MM.1S (cell line): ENCODE results near the gene FGF19.

ENCODE experiments used
- DNase-seq: peaks from one replicate; pipeline ENCODE4 v3.0.0-alpha.2; 2015
- H2AFZ ChIP-seq: fragments of 300-600 bp; sonication (generic); 2 replicates; pipeline ENCODE4 v1.6.0; 2016; ENCODE audit warnings: antibody characterized with exemption, low read length
- H3F3A ChIP-seq: fragments of 300-600 bp; sonication (generic); 2 replicates; pipeline ENCODE4 v1.6.1; 2016; ENCODE audit warnings: mild to moderate bottlenecking, antibody characterized with exemption, low read length, moderate library complexity, mixed read lengths; ENCODE audit not compliant: insufficient read depth
- H3K27ac ChIP-seq: fragments of 300-600 bp; sonication (generic); 2 replicates; pipeline ENCODE4 v1.5.1; 2016; ENCODE audit warnings: mild to moderate bottlenecking, low read length
- H3K27me3 ChIP-seq: fragments of 300-600 bp; sonication (generic); replicated peaks from 2 replicates; pipeline ENCODE4 v1.6.0; 2016; ENCODE audit warnings: low read length; ENCODE audit not compliant: insufficient read depth
- H3K36me3 ChIP-seq: fragments of 300-600 bp; sonication (generic); replicated peaks from 2 replicates; pipeline ENCODE4 v1.6.1; 2016; ENCODE audit warnings: mild to moderate bottlenecking, low read length, mixed read lengths; ENCODE audit not compliant: insufficient read depth
- H3K4me1 ChIP-seq: fragments of 300-600 bp; sonication (generic); 2 replicates; pipeline ENCODE4 v1.6.1; 2016; ENCODE audit warnings: low read length, mixed read lengths
- H3K4me2 ChIP-seq: fragments of 300-600 bp; sonication (generic); 2 replicates; pipeline ENCODE4 v1.6.0; 2016; ENCODE audit warnings: low read depth, low read length
- H3K4me3 ChIP-seq: fragments of 300-600 bp; sonication (generic); 2 replicates; pipeline ENCODE4 v1.5.1; 2016; ENCODE audit warnings: low read length, mixed read lengths
- H3K79me2 ChIP-seq: fragments of 300-600 bp; sonication (generic); 2 replicates; pipeline ENCODE4 v1.6.1; 2016; ENCODE audit warnings: mixed run types, low read length, mixed read lengths
- H3K9ac ChIP-seq: fragments of 300-600 bp; sonication (generic); 2 replicates; pipeline ENCODE4 v1.6.1; 2016; ENCODE audit warnings: low read length, mixed read lengths
- H3K9me2 ChIP-seq: fragments of 300-600 bp; sonication (generic); replicated peaks from 2 replicates; pipeline ENCODE4 v1.6.1; 2016; ENCODE audit warnings: mild to moderate bottlenecking, low read length, mixed read lengths; ENCODE audit not compliant: insufficient read depth
- H3K9me3 ChIP-seq: fragments of 300-600 bp; sonication (generic); replicated peaks from 2 replicates; pipeline ENCODE4 v1.6.1; 2016; ENCODE audit warnings: mild to moderate bottlenecking, low read length, mixed read lengths; ENCODE audit not compliant: insufficient read depth
- H4K20me1 ChIP-seq: fragments of 300-600 bp; sonication (generic); 2 replicates; pipeline ENCODE4 v1.6.1; 2016; ENCODE audit warnings: mild to moderate bottlenecking, low read length, moderate library complexity, mixed read lengths; ENCODE audit not compliant: insufficient read depth
- EZH2 ChIP-seq: fragments of 300-600 bp; sonication (generic); optimal IDR thresholded peaks from 2 replicates; pipeline ENCODE3; 2017; ENCODE audit warnings: low read depth, mild to moderate bottlenecking, antibody characterized with exemption, low read length, mixed read lengths
- EZH2phosphoT487 ChIP-seq: fragments of 300-600 bp; sonication (generic); IDR thresholded peaks from 2 replicates; pipeline ENCODE4 v1.6.1; 2018; ENCODE audit warnings: antibody characterized with exemption, low read length
- TF ChIP-seq, protein P1 (sequence below): fragments of 300-600 bp; sonication (generic); IDR thresholded peaks from 2 replicates; pipeline ENCODE4 v1.5.1; 2016; ENCODE audit warnings: antibody characterized with exemption, low read length, mixed read lengths

Gene FGF19

DNA sequence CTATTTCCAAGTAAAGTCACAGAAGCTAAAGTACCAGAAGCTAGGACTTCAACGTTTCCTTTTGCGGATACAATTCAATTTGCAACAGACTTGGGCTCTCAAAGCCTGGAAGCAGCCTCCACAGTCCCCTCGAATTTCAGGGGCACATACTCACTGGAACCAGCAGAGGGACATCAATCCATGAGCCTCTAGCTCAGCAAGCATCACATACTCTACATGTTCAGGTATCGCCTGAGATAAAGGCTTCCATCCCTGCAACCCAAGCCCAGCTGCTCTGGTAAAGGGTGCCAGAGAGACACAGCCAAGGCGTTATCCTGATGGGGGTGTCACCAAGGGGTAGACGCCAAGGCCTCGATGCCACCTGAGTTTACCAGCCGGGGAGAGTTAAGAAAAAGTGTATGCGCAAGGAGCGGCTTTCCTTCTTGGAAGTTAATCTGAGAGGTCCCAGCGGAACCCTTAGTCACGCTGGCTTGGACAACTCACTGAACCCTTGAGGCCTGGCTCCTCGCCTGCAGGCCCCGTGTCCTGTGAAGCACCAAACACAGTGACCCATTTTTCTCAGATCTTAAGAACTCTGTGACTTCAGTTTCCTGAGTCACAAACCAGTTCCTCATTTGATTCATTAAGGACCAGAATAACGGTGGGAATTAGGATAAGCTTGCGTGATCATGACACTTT lies 41.7 kb downstream of the FGF19 start:
- DNase-seq, result no peak
- H4K20me1 ChIP-seq, result no peaks in the 10 kb centered on the region

DNA sequence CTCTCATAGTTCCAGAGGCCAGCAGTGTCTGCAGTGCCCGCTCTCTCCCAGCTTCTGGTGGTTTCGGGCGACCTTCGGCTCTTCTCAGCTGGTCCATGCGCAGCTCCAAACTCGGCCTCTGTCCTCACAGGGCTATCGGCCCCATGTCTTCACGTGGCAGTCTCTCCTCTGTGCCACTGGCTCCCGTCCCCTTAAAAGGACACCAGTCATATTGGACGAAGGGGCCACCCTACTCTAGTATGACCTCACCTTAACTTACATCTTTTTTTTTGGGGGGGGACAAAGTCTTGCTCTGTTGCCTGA lies 42.5 kb downstream of the FGF19 start:
- Histone ChIP-seq H3K9me2 (no peaks in the 10 kb centered on the region), H4K20me1 (no peaks in the 10 kb centered on the region), H3K27ac (no peak overlapping the region), H3K79me2 (no peaks in the 10 kb centered on the region), H3K4me1 (no peaks in the 10 kb centered on the region), H3K9me3 (no peaks in the 10 kb centered on the region), H3K36me3 (no peaks in the 10 kb centered on the region), H3K4me3 (no peak overlapping the region), H3F3A (no peaks in the 10 kb centered on the region), H3K27me3 (peaks cover 7% of the 10 kb centered on the region), H3K4me2 (no peak overlapping the region), H3K9ac (no peak overlapping the region), H2AFZ (no peak overlapping the region)
- no peak for DNase-seq
- no peak for TF ChIP-seq EZH2phosphoT487
- TF ChIP-seq EZH2, result no peak
- TF ChIP-seq, protein P1, sequence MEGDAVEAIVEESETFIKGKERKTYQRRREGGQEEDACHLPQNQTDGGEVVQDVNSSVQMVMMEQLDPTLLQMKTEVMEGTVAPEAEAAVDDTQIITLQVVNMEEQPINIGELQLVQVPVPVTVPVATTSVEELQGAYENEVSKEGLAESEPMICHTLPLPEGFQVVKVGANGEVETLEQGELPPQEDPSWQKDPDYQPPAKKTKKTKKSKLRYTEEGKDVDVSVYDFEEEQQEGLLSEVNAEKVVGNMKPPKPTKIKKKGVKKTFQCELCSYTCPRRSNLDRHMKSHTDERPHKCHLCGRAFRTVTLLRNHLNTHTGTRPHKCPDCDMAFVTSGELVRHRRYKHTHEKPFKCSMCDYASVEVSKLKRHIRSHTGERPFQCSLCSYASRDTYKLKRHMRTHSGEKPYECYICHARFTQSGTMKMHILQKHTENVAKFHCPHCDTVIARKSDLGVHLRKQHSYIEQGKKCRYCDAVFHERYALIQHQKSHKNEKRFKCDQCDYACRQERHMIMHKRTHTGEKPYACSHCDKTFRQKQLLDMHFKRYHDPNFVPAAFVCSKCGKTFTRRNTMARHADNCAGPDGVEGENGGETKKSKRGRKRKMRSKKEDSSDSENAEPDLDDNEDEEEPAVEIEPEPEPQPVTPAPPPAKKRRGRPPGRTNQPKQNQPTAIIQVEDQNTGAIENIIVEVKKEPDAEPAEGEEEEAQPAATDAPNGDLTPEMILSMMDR, result no peak

More for the DNA sequence above, 41.7 kb downstream of the FGF19 start:
- no peak overlapping the region for H3K27ac ChIP-seq
- H3K79me2 ChIP-seq, result no peaks in the 10 kb centered on the region
- no peaks in the 10 kb centered on the region for H3K9me2 ChIP-seq
- no peak overlapping the region for H3K4me2 ChIP-seq
- H3K9me3 ChIP-seq, result no peaks in the 10 kb centered on the region
- H3K27me3 ChIP-seq, result peaks cover 7% of the 10 kb centered on the region
- no peak overlapping the region for H3K9ac ChIP-seq
- no peak overlapping the region for H2AFZ ChIP-seq
- no peaks in the 10 kb centered on the region for H3K4me1 ChIP-seq
- H3K36me3 ChIP-seq, result no peaks in the 10 kb centered on the region
- H3K4me3 ChIP-seq, result no peak overlapping the region
- TF ChIP-seq, protein P1, result no peak
- TF ChIP-seq EZH2 (no peak), EZH2phosphoT487 (no peak)
- no peaks in the 10 kb centered on the region for H3F3A ChIP-seq

DNA sequence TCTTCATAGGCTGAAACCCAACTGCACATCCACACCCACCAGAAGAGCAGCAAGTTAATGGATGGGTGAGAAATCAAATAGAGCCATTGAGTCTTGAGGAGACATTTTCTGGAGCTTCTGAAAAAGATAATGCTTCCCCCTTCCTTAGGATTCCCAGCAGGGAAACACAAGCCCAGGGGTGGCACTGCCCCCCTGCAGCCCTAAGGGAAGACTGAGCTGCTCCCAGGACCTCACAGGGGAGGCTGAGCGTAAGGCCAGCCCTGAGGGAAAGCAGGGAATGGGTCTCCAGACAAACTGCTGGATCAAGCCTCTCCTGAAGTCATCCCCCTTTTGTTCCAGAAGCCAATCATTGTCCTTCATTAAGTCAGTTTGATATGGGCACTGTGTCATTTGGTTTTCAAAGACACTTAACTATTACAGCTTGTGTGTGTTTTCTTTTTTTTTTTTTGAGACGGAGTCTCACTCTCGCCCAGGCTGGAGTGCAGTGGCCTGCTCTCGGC lies 43.8 kb downstream of the FGF19 start:
- H3K4me3 ChIP-seq, result no peak overlapping the region
- H3K9ac ChIP-seq, result no peak overlapping the region
- H3K9me3 ChIP-seq, result no peaks in the 10 kb centered on the region
- H3K27me3 ChIP-seq, result peaks cover 7% of the 10 kb centered on the region
- no peak overlapping the region for H3K4me2 ChIP-seq
- H4K20me1 ChIP-seq, result no peaks in the 10 kb centered on the region
- H3K36me3 ChIP-seq, result no peaks in the 10 kb centered on the region
- H3K79me2 ChIP-seq, result no peaks in the 10 kb centered on the region
- no peaks in the 10 kb centered on the region for H3K4me1 ChIP-seq
- H3F3A ChIP-seq, result no peaks in the 10 kb centered on the region
- no peak overlapping the region for H2AFZ ChIP-seq
- no peak overlapping the region for H3K27ac ChIP-seq
- H3K9me2 ChIP-seq, result no peaks in the 10 kb centered on the region
- TF ChIP-seq, protein P1, result no peak
- no peak for TF ChIP-seq EZH2
- TF ChIP-seq EZH2phosphoT487, result no peak
- DNase-seq, result no peak
